GM18517 (cell line): ENCODE data around the gene REPS1.
A peak's percentile ranks its signal among the peaks of the same experiment; 100 is the strongest.

Experiments used
- ATAC-seq: cut with Tn5 transposase; IDR thresholded peaks from one replicate; pipeline ENCODE4 v1.9.1; 2021; ENCODE audit warnings: mild to moderate bottlenecking, moderate library complexity; ENCODE audit not compliant: unreplicated experiment

Gene REPS1

DNA sequence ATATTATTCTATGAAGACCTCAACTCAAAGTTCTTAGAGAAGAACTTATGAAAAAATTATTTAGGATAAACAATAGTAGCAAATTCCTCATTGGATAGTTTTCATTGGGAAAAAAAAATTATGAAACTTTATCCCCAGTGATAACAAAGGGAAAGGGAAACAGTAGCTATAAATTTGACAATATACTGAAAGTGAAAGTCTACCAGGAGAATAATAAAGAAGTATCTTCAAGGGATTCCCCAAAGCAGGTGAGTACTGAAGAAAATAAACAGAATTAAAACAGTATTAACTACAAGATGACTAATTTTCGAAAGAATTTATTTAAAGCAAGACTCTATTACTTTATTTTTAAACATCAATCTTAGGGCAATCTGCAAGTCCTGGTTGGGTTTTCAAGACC is 56.4 kb downstream of the REPS1 start:
- ATAC-seq, result no peak

DNA sequence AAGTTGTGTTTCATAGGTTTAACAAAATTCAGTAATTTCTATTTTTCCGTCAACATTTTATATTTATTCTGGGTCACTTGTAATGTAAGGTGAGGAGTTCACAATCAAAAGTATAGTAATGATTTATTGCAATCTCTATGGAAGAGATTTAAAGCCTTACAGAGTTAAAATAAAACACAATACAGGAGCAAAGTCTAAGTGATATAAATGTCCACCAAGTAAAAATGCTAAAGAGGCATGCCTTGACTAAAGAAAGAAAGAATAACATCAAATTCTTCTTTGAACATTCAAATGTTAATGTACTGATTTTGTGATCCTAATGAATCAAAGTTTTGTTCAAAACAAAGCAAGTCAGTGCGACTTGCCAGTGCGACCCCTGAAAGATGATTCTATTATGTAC is 61.5 kb downstream of the REPS1 start:
- ATAC-seq, result no peak

DNA sequence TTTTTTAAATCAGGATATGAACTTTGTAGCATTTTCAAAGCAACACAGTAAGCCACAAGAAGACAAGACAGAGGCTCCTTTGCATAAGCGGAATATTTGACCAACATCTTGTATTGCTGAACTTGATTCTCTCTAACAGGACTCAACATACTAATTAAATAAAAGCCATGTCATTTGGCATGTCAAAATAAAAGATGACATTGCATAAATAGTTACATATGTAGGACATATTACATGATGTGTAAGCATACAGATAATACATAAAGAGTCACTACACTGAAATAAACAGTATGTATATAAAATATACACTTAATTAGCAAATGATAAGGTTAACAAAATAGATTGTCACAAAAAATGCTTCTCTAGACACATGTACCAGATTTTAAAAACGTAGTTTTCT is 62.2 kb downstream of the REPS1 start:
- no peak for ATAC-seq

DNA sequence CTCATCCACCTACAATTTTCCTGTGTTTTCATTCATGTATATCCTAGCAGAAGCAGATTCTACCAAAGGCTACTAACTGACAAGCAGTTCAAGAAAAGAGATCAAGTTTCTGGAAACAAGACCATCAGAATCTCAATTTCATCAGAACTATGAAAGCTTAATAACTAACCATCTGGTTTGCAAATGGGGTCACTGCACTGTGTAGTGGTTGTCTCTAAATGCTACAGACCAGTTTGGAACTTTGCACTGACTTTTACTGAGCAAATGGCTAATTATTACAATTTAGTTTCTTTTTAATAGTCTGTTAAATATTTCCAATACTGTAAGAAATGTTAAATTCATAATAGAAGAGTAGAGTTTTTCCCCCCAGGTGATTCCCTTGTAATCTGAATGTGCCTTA is 64.5 kb downstream of the REPS1 start:
- ATAC-seq, result no peak

DNA sequence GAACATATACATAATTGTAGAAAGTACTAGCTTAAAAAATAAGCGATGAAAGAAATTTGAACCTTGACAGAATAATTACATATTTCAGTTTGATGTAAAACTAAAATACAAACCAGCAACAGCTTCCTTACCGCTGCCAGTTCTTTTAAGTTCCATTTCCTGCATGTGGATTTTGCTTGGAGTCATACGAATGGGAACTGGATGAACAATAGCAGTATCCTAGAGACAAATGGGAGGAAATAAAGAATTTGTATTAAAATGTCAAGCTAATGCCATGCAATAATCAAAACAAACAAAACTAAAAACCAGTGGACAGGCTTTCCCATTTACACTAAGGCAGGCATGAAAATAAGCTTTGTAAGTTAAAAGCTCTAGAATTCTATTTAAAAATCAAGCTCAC is 67.1 kb downstream of the REPS1 start:
- ATAC-seq, result no peak

DNA sequence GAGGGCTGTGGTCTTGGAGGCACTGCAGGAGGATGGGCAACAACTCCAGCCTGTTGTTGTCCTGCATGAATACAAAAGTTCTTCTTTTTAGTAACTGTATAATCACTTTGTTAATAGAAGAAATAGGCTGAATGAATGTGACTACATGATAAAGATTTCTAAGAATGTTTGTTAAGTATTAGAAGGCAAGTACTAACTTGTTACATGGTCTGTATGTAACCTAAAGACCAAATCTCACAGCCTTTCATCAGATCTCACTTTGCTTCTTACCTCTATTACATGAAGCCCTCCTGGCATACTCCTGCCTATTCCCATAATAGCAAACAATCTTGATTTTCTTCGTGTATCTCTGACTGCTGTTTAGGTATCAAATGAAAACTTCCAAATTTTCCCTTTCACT is 73.4 kb downstream of the REPS1 start:
- ATAC-seq, result no peak

DNA sequence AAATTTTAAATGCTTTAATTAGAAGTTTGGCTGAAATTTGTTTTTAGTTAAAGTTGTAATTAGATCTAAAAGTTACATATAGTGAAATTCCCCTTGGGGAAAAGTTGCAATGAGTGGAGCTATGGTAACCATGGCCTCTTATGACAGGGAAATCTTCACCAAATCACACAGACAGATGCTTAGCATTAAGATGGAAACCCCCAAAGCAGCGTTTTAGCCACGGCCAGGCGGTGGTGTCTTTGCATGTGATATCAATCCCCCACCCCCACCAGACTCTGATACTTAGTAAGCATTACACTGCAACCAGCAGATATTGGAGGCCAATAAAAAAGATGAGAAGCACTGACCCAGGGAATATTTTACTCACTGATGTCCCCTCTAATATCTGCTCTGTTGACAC is 75.7 kb downstream of the REPS1 start:
- ATAC-seq, result no peak

DNA sequence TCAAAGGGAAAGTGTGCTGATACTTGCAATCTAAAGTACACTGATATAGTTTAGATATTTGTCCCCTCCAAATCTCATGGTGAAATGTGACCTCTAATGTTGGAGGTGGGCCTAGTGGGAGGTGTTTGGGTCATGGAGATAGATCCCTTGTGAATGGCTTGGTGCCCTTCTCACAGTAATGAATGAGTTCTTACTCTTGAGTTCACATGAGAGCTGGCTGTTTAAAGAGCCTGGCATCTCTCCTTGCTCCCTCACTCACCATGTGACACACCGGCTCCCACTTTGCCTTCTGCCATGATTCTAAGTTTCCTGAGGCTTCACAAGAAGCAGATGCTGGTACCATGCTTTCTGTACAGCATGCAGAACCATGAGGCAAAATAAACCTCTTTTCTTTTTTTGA is 78.1 kb downstream of the REPS1 start:
- ATAC-seq, result no peak

DNA sequence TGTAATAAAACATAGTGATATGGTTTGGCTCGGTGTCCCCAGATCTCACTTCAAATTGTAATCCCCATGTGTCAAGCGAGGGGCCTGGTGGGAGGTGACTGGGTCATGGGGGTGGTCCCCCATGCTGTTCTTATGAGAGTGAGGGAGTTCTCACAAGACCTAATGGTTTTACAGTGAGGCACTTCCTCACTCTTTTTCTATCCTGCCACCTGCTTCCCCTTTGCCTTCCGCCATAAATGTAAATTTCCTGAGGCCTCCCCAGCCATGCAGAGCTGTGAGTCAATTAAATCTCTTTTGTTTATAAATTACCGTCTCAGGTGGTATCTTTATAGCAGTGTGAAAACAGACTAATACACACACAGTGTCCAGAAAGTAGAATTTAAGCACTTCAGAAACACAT is 78.5 kb downstream of the REPS1 start:
- no peak for ATAC-seq

DNA sequence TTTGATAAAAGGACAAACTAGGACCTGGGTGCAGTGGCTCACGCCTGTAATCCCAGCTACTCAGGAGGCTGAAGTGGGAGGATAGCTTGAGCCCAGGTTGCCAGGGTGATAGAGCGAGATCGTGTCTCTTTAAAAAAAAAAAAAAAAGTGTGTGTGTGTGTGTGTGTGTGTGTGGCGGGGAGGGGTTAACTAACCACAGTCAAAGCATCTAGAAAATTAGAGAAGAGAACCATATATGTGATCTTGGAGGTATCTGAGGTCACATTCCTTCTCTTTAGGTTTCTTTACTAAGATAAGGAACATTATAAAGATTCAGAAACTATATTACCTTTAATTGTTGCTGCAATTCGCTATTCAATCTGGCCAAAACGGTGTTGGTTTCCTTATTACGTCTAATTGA is 80.9 kb downstream of the REPS1 start:
- ATAC-seq, result no peak

DNA sequence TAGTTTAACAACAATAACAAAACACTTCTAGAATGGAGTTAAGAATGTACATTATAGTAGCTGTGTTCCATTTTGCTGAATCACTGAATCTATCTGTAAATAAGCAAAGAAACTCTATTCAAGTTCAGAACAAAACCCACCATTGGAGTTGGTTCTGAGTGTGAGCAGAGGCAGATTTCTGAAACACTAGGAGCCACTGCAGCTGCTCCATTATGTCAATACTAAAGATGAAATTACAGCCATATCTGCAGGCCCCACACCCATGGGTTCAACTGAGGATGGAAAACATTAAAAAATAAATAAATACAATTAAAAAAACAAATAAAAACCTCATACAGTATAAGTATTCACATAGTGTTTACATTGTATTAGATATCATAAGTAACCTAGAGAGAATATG is 91.0 kb downstream of the REPS1 start:
- ATAC-seq, result no peak

DNA sequence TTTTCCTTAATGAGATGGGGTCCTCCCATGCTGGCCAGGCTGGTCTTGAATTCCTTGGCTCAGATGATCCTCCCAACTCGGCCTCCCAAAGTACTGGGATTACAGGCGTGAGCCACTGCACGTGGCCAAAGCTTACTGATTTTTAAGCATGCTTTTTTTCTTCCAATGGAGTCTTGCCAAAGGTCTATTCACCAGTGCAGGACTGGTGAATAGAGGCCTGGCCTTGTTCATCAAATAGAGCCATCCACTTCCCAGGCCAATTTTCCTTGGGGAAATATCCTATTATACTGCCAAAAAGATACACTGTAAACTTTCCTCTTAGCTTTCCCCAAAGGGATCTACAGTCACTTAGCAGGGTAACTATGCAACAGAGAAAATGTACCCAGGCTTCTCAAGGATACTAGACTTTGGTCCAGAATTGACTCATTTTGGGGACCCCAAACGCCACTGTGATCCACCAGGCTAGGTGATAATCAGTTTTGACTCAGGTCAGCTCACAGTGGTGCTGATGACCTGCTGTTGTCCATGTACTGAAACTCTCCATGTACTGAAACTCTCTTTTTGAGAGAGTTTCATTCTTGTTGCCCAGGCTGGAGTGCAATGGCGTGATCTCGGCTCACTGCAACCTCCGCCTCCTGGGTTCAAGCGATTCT is 91.8 kb downstream of the REPS1 start:
- no peak for ATAC-seq

DNA sequence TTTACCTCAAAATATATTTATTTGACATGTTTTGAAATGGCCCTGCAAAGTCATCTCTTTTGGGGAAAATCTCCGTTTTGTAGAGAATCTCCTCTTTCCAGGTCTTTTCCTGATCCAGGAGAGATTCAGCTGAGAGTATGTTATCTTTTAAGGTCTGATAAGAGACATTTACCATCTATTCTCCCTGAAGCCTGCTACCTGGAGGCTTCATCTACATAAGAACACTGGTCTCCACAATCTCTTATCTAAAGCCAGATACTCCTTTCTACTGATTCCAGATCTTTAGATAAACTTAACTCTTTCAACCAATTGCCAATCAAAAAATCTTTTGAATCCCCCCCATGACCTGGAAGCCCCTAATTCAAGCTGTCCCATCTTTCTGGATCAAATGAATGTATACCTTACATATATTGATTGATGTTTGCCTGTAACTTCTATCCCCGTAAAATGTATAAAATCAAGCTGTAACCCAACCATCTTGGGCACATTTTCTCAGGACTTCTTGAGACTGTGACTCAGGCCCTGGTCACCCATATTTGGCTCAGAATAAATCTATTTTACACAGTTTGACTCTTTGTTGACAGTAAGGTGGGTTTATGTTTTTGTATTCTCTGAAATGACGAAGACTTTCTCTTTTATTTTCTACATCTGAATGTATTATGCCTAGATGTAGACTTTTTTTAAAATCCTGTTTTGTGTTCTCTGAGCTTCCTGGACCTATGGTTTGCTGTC is 96.6 kb downstream of the REPS1 start:
- ATAC-seq, result no peak

DNA sequence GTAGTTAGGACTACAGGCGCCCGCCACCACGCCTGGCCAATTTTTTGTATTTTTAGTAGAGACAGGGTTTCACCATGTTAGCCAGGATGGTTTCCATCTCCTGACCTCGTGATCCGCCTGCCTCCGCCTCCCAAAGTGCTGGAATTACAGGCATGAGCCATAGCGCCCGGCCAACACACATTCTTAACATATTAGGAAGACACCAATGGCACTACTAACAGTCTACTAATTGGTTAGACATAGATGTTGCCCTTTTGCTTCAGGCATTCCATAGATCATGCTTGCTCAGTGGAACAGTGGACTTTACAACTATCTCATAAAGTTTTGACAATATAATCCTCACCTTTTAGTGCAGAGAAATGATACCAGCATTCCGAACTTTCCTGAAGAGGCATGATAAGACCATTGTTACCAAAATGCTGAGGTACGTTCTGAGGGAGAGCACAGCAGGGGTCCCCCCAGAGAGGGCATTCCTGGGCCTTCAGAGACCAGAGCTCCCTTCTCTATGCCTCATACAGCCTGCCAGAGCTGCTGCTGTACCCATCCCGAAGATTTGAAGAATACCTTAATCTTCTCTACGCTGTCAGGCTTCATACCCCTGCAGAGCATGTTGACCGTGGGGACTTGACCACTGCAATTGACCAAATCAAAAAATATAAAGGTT is 102.8 kb downstream of the REPS1 start:
- ATAC-seq, result no peak

DNA sequence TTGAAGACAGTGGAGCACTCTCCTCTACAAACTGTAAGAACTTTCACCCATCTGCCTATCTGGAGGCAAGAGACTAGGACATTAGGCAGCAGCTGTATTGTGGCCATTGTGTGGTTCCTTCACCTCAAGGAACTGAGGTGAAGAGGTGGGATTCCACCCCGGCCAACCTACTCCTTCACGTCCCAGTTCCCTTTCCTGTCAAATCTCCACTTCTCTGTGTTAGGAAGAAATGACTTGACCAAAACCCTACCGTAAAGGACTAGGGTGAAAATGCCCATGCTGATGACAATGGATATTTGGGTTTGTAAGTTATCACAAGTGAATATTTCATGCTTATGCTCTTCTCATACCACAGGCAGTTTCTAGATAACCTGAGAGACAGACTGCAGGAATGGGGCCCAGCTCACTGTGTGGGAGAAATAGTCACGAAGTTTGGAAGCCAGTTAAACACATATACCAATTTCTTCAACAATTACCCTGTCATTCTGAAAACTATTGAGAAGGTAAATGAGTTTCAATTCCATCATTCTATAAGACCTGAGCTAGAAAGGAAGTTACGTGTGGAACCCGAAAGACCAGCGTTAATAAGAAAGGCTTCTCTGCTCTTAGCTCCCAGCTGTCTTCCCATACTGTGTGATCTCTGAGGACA is 105.6 kb downstream of the REPS1 start:
- peak; percentile 61 for ATAC-seq

DNA sequence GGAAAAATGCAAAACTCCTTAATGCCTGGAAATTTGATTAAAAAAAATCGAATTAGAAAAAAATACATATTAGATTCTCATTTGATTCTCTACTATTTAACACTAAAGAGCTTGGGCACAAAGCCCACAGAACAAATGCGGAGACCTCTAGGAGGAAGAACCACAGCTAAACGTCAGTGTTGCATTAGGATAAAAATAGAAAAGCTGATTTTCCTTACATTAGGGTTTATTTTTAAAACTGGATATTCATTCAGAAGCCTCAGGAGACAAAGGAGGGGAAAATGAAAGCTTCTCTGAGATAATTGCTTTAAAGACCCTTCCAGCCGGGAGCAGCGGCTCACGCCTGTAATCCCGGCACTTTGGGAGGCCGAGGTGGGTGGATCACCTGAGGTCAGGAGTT is 114.9 kb downstream of the REPS1 start:
- ATAC-seq, result no peak

DNA sequence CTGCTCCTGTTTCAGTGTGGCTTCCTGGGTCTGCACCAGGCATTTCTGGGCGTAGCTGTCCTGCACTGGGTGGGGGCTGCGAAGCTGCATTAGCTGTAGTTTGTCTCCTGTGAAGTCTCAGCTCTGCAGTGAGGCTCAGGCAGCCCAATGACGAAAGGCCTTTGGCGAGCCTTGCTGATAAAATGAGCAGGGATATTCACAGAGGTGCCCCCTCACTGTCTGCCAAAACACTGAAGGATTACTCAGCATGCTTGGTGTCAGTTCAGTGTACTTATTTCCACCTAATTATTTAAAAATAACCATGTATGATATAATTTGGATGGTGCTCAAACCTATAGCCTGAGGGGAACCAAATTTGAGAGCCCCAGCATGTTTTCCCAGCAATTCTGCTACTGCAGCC is 118.7 kb downstream of the REPS1 start:
- ATAC-seq, result no peak

DNA sequence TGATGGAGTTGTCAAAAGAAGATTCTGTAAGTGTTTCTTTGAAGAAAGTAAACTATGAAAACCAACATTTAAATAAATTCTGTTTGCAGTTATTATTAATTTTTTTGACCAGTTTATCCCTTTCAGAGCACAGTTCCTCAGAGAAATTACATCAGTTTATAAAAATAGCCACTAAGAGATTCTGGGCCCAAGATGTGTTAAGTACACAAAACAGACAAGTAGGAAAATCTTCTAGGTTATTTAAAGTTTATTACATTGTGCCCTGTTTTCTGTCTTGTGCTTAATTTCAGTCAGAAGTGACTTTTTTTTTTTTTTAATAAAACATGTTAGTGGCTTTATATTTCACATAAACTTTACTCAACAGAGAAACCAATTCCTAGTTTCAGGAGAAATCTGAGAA is 119.9 kb downstream of the REPS1 start:
- ATAC-seq, result no peak

DNA sequence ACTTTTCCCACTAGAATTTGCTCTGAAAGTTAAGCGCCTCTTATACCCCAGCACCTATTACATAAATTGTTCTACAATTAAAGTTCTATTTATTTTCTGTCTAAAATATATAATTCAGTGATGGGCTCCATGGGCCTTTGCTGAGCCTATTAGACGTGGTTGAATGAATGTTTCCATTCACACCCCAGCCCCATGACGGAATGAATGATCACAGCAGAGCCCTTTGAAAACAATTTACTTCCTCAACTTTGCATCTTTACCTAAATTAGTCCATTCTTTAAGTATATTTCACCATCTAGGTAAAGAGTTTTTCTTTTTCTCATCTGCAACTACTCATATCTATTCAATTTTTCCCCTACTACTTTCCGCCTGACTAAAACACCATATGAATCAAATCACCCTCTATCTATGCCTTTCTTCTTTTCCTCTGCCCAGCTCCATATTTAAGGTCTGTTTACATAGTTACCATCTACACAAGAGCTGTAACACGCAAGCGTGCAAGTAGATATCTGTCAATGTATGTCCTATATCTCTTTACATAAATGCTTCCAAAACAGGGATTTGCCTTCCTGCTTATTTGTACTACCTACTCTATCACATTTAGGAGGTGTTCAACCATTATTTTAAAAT is 122.5 kb downstream of the REPS1 start:
- ATAC-seq, result no peak

DNA sequence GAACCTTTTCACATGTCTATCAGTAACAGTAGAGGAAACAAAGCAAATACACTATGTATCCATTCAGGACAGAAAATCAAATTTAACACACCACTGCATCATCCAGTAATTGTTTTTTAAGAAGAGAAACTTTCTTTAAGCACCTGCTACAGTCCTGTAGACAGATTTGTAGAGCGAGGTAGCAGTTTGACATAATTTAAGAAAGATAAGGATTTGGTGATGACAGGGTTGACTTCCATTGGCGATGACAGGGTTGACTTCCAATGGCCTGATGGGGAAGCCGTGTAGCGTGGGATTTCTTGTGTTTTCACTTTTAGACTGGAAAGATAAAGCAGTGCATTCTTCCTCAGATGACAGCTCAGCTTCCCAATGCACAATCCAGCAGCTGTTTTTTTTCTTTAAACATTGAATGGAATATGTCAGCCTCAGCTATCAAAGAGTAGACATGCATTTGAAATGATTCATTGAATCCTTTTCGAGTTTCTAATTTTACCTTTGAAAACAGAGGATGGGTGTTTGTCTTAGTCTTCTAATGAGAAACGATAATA is 123.6 kb downstream of the REPS1 start:
- no peak for ATAC-seq

DNA sequence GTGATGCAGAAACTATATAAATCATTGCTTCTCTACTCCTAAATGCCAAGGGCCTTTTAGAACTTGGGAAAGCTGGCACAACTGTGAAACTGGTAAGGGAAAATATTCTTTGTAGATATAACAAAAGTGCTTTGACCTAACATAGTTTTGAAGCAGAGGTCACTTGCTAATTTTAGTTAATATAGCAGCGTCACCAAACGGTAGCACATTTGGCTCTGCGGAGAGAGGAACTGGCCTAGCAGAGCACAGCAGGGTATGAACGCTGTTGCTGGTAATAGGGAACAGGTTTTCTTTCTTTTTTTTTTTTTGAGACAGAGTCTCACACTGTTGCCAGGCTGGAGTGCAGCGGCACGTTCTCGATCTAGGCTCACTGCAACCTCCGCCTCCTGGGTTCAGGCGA is 124.7 kb downstream of the REPS1 start:
- no peak for ATAC-seq
